GM13976 (cell line): Measurements from ENCODE around the gene JAGN1.
"Not testable (repeated sequence)": the region's sequence is repeated elsewhere in the genome, so short reads cannot be mapped to it uniquely, and the experiment has no call there.

Experiments
- DNase-seq: peaks from one replicate; pipeline ENCODE4 v3.0.0; 2012; ENCODE audit warnings: low spot score
- in situ Hi-C: fragments of 300-500 bp; cut with MboI; formaldehyde crosslinking; loops from one replicate; pipeline ENCODE4 v1.12.0; 2022; ENCODE audit warnings: low sequenced_read_pairs, mixed read lengths, inconsistent platforms; ENCODE audit not compliant: unreplicated experiment
- TF ChIP-seq, protein P1 (sequence below): IDR thresholded peaks from 2 replicates; pipeline ENCODE4 v1.5.1; 2012; ENCODE audit warnings: borderline replicate concordance, mild to moderate bottlenecking; ENCODE audit not compliant: insufficient read depth; ENCODE audit errors: extremely low read depth, missing control alignments, control extremely low read depth

Gene JAGN1

DNA sequence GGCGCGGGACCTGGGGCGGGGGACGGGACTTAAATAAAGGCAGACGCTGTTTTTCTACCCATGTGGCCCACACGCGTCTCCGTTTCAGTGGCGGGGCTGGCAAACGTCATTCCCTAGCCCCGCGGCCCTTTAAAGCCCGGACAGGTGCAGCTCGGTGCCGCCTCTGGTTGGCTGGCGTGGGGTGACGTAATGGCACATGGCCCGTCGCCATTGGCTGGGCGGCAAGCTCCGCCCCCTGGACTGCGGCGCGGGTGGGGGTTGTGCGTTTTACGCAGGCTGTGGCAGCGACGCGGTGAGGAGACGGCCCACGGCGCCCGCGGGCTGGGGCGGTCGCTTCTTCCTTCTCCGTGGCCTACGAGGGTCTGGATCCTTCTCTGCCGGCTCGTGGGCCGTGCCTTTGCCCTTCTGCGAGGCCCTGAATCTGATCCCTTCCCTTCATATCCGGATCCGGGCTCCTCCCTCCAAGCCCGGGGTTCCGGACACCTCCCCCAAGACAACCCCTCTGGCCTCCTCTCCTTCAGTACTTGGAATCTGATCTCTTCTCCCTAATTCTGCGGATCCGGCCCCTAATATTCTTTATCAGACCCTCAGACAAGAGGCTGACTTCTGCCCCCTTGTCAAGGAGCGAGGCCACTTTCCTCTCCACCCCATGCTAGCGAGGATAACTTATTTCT lies 43.3 kb downstream of the JAGN1 start, which contains the start of gene CRELD1:
Gene CRELD1, plus strand, starts transcription at position 274 of the 674 bp plus-strand sequence. CDS start 605 bp downstream, outside the sequence.
- DNase-seq = peak; percentile 96
- TF ChIP-seq, protein P1, sequence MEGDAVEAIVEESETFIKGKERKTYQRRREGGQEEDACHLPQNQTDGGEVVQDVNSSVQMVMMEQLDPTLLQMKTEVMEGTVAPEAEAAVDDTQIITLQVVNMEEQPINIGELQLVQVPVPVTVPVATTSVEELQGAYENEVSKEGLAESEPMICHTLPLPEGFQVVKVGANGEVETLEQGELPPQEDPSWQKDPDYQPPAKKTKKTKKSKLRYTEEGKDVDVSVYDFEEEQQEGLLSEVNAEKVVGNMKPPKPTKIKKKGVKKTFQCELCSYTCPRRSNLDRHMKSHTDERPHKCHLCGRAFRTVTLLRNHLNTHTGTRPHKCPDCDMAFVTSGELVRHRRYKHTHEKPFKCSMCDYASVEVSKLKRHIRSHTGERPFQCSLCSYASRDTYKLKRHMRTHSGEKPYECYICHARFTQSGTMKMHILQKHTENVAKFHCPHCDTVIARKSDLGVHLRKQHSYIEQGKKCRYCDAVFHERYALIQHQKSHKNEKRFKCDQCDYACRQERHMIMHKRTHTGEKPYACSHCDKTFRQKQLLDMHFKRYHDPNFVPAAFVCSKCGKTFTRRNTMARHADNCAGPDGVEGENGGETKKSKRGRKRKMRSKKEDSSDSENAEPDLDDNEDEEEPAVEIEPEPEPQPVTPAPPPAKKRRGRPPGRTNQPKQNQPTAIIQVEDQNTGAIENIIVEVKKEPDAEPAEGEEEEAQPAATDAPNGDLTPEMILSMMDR = no peak

DNA sequence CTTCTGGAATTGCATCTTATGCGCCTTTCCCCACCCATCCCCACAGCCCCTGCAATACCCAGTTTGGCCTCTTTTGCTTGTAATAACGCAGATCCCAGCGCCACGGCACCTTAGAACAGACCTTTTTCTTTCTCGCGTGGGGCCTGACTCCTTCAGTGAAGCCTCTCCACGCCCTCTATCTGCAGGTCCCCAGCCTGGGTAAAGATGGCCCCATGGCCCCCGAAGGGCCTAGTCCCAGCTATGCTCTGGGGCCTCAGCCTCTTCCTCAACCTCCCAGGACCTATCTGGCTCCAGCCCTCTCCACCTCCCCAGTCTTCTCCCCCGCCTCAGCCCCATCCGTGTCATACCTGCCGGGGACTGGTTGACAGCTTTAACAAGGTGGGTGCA lies 43.8 kb downstream of the JAGN1 start:
- in situ Hi-C loops = no loop called here
- no peak for DNase-seq
- TF ChIP-seq, protein P1 = no peak

More for the DNA sequence above, 43.3 kb downstream of the JAGN1 start, which contains the start of gene CRELD1:
- in situ Hi-C loops = no loop called here

DNA sequence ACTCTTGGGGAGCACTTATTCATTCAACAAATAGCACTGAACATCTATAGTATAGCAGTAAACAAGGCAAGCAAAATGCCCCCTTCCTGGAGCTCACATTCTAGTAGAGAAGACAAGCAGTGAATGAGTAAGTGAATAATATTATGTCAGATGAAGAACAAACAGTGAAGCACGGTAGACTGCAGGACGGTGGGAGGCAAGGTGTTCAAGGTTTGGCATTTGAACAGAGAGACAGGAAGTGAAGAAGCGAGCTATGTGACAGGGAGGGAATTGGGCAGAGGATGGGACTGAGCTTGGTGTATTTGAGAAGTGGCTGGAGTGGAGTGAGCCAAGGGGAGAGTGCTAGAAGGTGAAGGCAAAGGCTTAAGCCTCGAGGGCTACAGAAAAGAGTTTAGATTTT lies 44.6 kb downstream of the JAGN1 start:
- no peak for DNase-seq
- in situ Hi-C loops = no loop called here
- TF ChIP-seq, protein P1 = no peak

DNA sequence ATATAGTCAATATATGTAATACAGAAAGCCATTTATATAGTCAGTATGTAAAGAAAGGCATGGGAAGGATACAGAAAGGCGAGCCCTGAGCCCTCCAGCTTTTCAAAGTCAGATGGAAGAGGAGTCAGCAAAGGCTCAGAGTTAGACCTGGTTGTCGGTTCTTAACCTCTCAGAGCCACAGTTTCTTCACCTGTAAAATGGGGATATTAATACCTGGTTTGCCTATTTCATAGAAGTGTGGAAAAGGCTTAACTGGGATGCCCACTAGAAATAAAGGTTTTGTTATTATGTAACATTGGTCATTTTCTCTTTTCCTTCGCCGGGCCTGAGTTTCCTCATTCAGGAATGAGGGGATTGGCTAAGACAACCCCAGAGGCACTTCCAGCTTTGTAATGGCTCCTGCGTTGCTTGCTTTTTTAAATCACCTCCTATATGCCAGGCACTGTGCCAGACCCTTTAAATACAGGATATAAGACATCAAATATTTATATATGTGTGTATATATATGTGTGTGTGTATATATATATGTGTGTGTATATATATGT lies 45.6 kb downstream of the JAGN1 start:
- TF ChIP-seq, protein P1 = no peak
- no peak for DNase-seq
- in situ Hi-C loops = no loop called here

DNA sequence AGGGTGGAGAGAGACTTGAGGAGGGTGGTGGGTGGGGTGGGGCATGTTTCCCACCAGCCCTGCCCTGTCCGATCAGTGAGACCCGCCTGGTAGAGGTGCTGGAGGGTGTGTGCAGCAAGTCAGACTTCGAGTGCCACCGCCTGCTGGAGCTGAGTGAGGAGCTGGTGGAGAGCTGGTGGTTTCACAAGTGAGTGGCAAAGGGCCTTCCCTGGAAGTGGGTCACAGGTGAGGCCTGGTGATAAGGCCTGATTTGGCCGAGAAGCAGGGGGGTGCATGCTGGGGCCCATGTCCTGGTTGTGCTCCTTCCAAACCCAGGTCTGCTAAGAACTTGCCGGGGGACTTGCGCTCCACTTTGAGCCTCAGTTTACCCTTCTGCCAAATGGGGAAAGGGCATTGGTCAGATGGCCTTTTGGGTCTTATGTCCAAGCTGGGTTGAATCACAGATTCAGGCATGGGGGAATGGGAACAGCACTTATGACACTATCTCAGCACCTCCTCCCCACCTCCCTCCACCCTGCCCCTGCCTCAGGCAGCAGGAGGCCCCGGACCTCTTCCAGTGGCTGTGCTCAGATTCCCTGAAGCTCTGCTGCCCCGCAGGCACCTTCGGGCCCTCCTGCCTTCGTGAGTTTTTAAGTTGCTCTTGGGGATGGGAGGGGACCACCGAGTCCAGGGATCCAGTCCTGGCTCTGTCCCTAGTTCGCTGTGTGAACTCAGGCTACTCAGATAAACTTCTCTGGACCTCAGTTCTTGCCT lies 47.3 kb downstream of the JAGN1 start:
- in situ Hi-C loops = no loop called here
- TF ChIP-seq, protein P1 = no peak
- no peak for DNase-seq

DNA sequence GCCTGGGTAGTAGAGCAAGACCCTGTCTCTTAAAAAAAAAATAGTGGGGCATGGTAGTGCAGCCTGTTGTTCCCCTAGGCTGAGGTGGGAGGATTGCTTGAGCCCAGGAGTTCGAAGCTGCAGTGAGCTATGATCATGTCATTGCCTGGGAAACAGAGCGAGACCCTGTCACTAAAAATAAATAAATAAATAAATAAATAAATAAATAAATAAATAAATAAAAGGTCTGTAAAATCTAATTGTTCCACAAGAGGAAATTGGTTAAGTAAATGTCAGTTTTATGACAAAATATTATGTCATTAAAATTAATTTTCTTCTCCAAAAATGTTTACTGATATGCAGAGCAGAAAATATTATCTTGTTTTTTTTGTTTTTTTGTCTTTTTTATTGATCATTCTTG lies 48.6 kb downstream of the JAGN1 start:
- TF ChIP-seq, protein P1 = no peak
- no peak for DNase-seq
- in situ Hi-C loops = no loop called here

DNA sequence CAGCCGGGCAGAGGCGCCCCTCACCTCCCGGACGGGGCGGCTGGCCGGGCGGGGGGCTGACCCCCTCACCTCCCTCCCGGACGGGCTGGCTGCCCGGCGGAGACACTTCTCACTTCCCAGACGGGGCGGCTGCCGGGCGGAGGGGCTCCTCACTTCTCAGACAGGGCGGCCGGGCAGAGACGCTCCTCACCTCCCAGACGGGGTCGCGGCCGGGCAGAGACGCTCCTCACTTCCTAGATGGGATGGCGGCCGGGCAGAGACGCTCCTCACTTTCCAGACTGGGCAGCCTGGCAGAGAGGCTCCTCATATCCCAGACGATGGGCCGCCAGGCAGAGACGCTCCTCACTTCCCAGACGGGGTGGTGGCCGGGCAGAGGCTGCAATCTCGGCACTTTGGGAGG lies 49.5 kb downstream of the JAGN1 start:
- DNase-seq, in situ Hi-C loops: not testable (repeated sequence)
